B cell (primary cell): ENCODE results near the gene DNAJA3. TPM values are rescaled to one million over a fixed set of nuclear protein-coding genes. Genes with fewer than 3 reads are reported as not detected.

Experiments used
- ATAC-seq: fragments of 200-7000 bp; cut with Tn5 transposase; one replicate; pipeline ENCODE4 v1.10.0; 2021; ENCODE audit warnings: low read depth, mild to moderate bottlenecking, moderate number of reproducible peaks, moderate library complexity
- CTCF ChIA-PET: fragments of 350-600 bp; sonication (Branson Sonifier 250); formaldehyde crosslinking; loops from one replicate; lab custom pipeline; 2021; ENCODE audit warnings: antibody characterized with exemption, inconsistent platforms; lab: Charles Lee
- POLR2A ChIA-PET: fragments of 350-600 bp; sonication (Branson Sonifier 250); formaldehyde crosslinking; loops from one replicate; lab custom pipeline; 2021; ENCODE audit warnings: antibody characterized with exemption; lab: Charles Lee
- DNase-seq: peaks from one replicate; pipeline ENCODE4 v3.0.0; 2013
- H2AFZ ChIP-seq: 2 replicates; pipeline ENCODE4 v1.6.1; 2012; ENCODE audit warnings: mild to moderate bottlenecking, low read depth, low read length; ENCODE audit not compliant: insufficient read depth, poor library complexity, severe bottlenecking
- H3K27ac ChIP-seq, 2 donors: 1 replicate in 1 of 2; 2 replicates in 1 of 2; pipeline ENCODE4 v1.5.1; 2012 to 2013; ENCODE audit warnings: low read length in 2 of 2, mild to moderate bottlenecking in 2 of 2, moderate library complexity in 1 of 2
- H3K27me3 ChIP-seq, 4 experiments: fragments of 200-600 bp in 1 of 4; sonication (generic) in 1 of 4; replicated peaks in 1 of 4; 1 replicate in 2 of 4; 2 replicates in 2 of 4; pipeline versions ENCODE4 v1.6.1 to v1.7.0; 2013 to 2016; ENCODE audit warnings: low read length in 3 of 4, mild to moderate bottlenecking in 2 of 4, mixed read lengths in 1 of 4, moderate library complexity in 1 of 4; ENCODE audit not compliant: insufficient read depth in 4 of 4, control insufficient read depth in 3 of 4; ENCODE audit errors: control extremely low read depth in 1 of 4
- H3K36me3 ChIP-seq, 2 experiments: replicated peaks in 1 of 2; 1 replicate in 1 of 2; 2 replicates in 1 of 2; pipeline versions ENCODE4 v1.6.1 to v1.7.1; 2013; ENCODE audit warnings: low read length in 1 of 2; ENCODE audit not compliant: insufficient read depth in 2 of 2, control insufficient read depth in 1 of 2; ENCODE audit errors: control extremely low read depth in 1 of 2, extremely low read depth in 1 of 2
- H3K4me1 ChIP-seq, 2 donors: fragments of 200-600 bp in 1 of 2; sonication (generic) in 1 of 2; 1 replicate in 1 of 2; 2 replicates in 1 of 2; pipeline versions ENCODE4 v1.5.1 to v1.6.1; 2013 to 2017; ENCODE audit warnings: low read length in 2 of 2; ENCODE audit not compliant: control insufficient read depth in 2 of 2, insufficient read depth in 2 of 2
- H3K4me2 ChIP-seq: replicated peaks from 2 replicates; pipeline ENCODE3; 2012; ENCODE audit warnings: mild to moderate bottlenecking, low read depth, low read length; ENCODE audit not compliant: poor library complexity, severe bottlenecking
- H3K4me3 ChIP-seq, 5 experiments: fragments of 200-600 bp in 1 of 5; sonication (generic) in 1 of 5; 1 replicate in 3 of 5; 2 replicates in 2 of 5; pipeline versions ENCODE4 v1.5.1 to v1.7.0; 2011 to 2016; ENCODE audit warnings: low read length in 4 of 5, mild to moderate bottlenecking in 4 of 5, low read depth in 2 of 5, control low read depth in 1 of 5, moderate library complexity in 1 of 5; ENCODE audit not compliant: insufficient read depth in 1 of 5; ENCODE audit errors: control extremely low read depth in 1 of 5, extremely low read depth in 1 of 5
- H3K79me2 ChIP-seq: fragments of 200-600 bp; sonication (generic); one replicate; pipeline ENCODE4 v1.6.0; 2016; ENCODE audit warnings: low read length; ENCODE audit not compliant: control insufficient read depth, insufficient read depth
- H3K9ac ChIP-seq: fragments of 200-600 bp; sonication (generic); 2 replicates; pipeline ENCODE4 v1.6.1; 2017; ENCODE audit warnings: mild to moderate bottlenecking, low read length, moderate library complexity
- H3K9me3 ChIP-seq, 3 donors: one replicate each; pipeline versions ENCODE4 v1.6.1 to v1.7.1; 2013; ENCODE audit warnings: low read length in 2 of 3; ENCODE audit not compliant: control insufficient read depth in 2 of 3, insufficient read depth in 1 of 3; ENCODE audit errors: control extremely low read depth in 1 of 3
- H4K20me1 ChIP-seq: 2 replicates; pipeline ENCODE4 v1.6.0; 2012; ENCODE audit warnings: mild to moderate bottlenecking, low read length; ENCODE audit not compliant: insufficient read depth, control insufficient read depth, poor library complexity, severe bottlenecking
- H3K27ac Mint-ChIP-seq: one replicate; pipeline ENCODE4 v1.8.0; 2021; ENCODE audit warnings: mixed read lengths
- H3K27me3 Mint-ChIP-seq: one replicate; pipeline ENCODE4 v1.8.0; 2021; ENCODE audit warnings: mixed read lengths
- H3K4me1 Mint-ChIP-seq: one replicate; pipeline ENCODE4 v1.8.0; 2021; ENCODE audit warnings: mixed read lengths
- H3K4me3 Mint-ChIP-seq: one replicate; pipeline ENCODE4 v1.8.0; 2021; ENCODE audit warnings: mixed read lengths
- H3K9me3 Mint-ChIP-seq: one replicate; pipeline ENCODE4 v1.8.0; 2022; ENCODE audit warnings: mixed read lengths; ENCODE audit not compliant: insufficient read depth
- CTCF ChIP-seq: fragments of 200-600 bp; IDR thresholded peaks from one replicate; pipeline ENCODE4 v1.8.0; 2022; ENCODE audit warnings: antibody characterized with exemption, mild to moderate bottlenecking
- EZH2 ChIP-seq: IDR thresholded peaks from 2 replicates; pipeline ENCODE4 v1.6.1; 2012; ENCODE audit warnings: borderline replicate concordance, low read depth, mild to moderate bottlenecking, moderate library complexity, low read length; ENCODE audit not compliant: insufficient read depth, poor library complexity, severe bottlenecking
- WGBS: methylation state at CpG from one replicate; pipeline ENCODE4 v1.1.5; 2013; ENCODE audit warnings: missing lambda C conversion rate; ENCODE audit not compliant: insufficient coverage; 5-methylcytosine and 5-hydroxymethylcytosine counted together
- intact Hi-C: fragments of 100-400 bp; cut with micrococcal nuclease; formaldehyde crosslinking; loops from one replicate; pipeline ENCODE4 v1.10.0; 2022
- polyA plus RNA-seq: library from polyadenylated mRNA; depleted of rRNA; stranded (reverse); fragments of >200 nt; gene quantifications from 2 replicates; pipeline ENCODE4 v1.2.3, GENCODE V29; 2012
- total RNA-seq, 2 donors: library from RNA; stranded (reverse); fragments of 120-200 nt in 1 of 2; gene quantifications; 1 replicate in 1 of 2; 2 replicates in 1 of 2; pipeline versions ENCODE4 v1.2.3 to v1.2.4, GENCODE V29; 2013 to 2022

Gene DNAJA3
- total and polyA plus RNA-seq, 2 donors (not counting 1 experiment from before 2014, with no cell fraction given) = 59.3 to 67.7 TPM

- peak; percentile 37 for DNase-seq
- Histone ChIP-seq H3K4me1 (peaks cover 12 to 16% of the 10 kb centered on the region in 2 donors), H4K20me1 (peaks cover 88% of the 10 kb centered on the region), H3K27me3 (no peaks in the 10 kb centered on the region), H3K27ac (no peak overlapping the region), H2AFZ (no peak overlapping the region), H3K9ac (no peak overlapping the region), H3K9me3 (no peaks in the 10 kb centered on the region), H3K4me2 (no peak overlapping the region), H3K79me2 (peaks cover 73% of the 10 kb centered on the region), H3K4me3 (no peak overlapping the region), H3K36me3 (peaks cover 0 to 83% of the 10 kb centered on the region in 2 experiments)
- no peak overlapping the region for H3K27ac Mint-ChIP-seq
- ChIA-PET POLR2A (no interaction called here), CTCF (interaction anchor here (0.8 kb wide), 1 partner anchor 139 kb away, joined by 4 read pairs; no protein-coding TSS in a partner anchor)
- 94% methylated on average over 19 of the region's 19 CpGs for WGBS
- TF ChIP-seq EZH2 = no peak
- TF ChIP-seq CTCF = no peak
- no peaks in the 10 kb centered on the region for H3K27me3 Mint-ChIP-seq
- peaks cover 14% of the 10 kb centered on the region for H3K4me1 Mint-ChIP-seq
- no peak for ATAC-seq
- intact Hi-C loops = no loop called here
- H3K9me3 Mint-ChIP-seq = no peaks in the 10 kb centered on the region
- no peak overlapping the region for H3K4me3 Mint-ChIP-seq
Measured at GRCh38 chr16:4409081-4409932, 16.4 kb upstream of the DNAJA3 start.
